ENCODE results near the gene RPP14.

The RPP14 gene

GRCh38 chr3:58352626-58353025 lies 46.6 kb downstream of the RPP14 start:
- DNase-seq (ENCODE audit: low read depth): no peak
- no peak overlapping the region for H3K4me3 ChIP-seq (ENCODE audit: control insufficient read depth, low read depth, low read length)
- TF ChIP-seq CTCF (IDR thresholded peaks at IDR 0.05; ENCODE audit: control insufficient read depth, insufficient read depth, low read depth, low read length, missing control alignments): no peak

GRCh38 chr3:58353722-58354553 lies 47.9 kb downstream of the RPP14 start:
- H3K4me3 ChIP-seq (ENCODE audit: control insufficient read depth, low read depth, low read length): no peak overlapping the region
- TF ChIP-seq CTCF (IDR thresholded peaks at IDR 0.05; ENCODE audit: control insufficient read depth, insufficient read depth, low read depth, low read length, missing control alignments): no peak
- DNase-seq (ENCODE audit: low read depth): no peak

GRCh38 chr3:58355179-58355578 lies 49.1 kb downstream of the RPP14 start:
- DNase-seq (ENCODE audit: low read depth): no peak
- no peak overlapping the region for H3K4me3 ChIP-seq (ENCODE audit: control insufficient read depth, low read depth, low read length)
- TF ChIP-seq CTCF (IDR thresholded peaks at IDR 0.05; ENCODE audit: control insufficient read depth, insufficient read depth, low read depth, low read length, missing control alignments): no peak

- H3K4me3 ChIP-seq (ENCODE audit: control insufficient read depth, low read depth, low read length): no peak overlapping the region
- TF ChIP-seq CTCF (IDR thresholded peaks at IDR 0.05; ENCODE audit: control insufficient read depth, insufficient read depth, low read depth, low read length, missing control alignments): no peak
- no peak for DNase-seq (ENCODE audit: low read depth)
Measured at GRCh38 chr3:58356054-58356453, 50.0 kb downstream of the RPP14 start.

GRCh38 chr3:58357402-58357801 lies 51.4 kb downstream of the RPP14 start:
- TF ChIP-seq CTCF (IDR thresholded peaks at IDR 0.05; ENCODE audit: control insufficient read depth, insufficient read depth, low read depth, low read length, missing control alignments): no peak
- no peak for DNase-seq (ENCODE audit: low read depth)
- H3K4me3 ChIP-seq (ENCODE audit: control insufficient read depth, low read depth, low read length): no peak overlapping the region

GRCh38 chr3:58358092-58358491 lies 52.0 kb downstream of the RPP14 start:
- H3K4me3 ChIP-seq (ENCODE audit: control insufficient read depth, low read depth, low read length): no peak overlapping the region
- no peak for DNase-seq (ENCODE audit: low read depth)
- TF ChIP-seq CTCF (IDR thresholded peaks at IDR 0.05; ENCODE audit: control insufficient read depth, insufficient read depth, low read depth, low read length, missing control alignments): no peak
